Amygdala (tissue), 56 donors: Measurements from ENCODE around the gene DEGS1.

Source experiments
- DNase-seq, 56 donors: peaks; one replicate each; lab custom pipeline; 2025; lab: John Stamatoyannopoulos, UW

Gene DEGS1

GRCh38 chr1:224212618-224213061, 29.6 kb downstream of the DEGS1 start:
- no peak for DNase-seq

- no peak for DNase-seq
Observed at GRCh38 chr1:224213438-224214119, 30.5 kb downstream of the DEGS1 start.

- no peak for DNase-seq
Observed at GRCh38 chr1:224216382-224216781, 33.3 kb downstream of the DEGS1 start.

- no peak for DNase-seq
Observed at GRCh38 chr1:224217655-224218623, 34.9 kb downstream of the DEGS1 start.

- no peak for DNase-seq
Observed at GRCh38 chr1:224219011-224219611, 36.1 kb downstream of the DEGS1 start.

GRCh38 chr1:224219612-224220059, 36.6 kb downstream of the DEGS1 start:
- no peak for DNase-seq

- no peak for DNase-seq
Observed at GRCh38 chr1:224223819-224224714, 41.0 kb downstream of the DEGS1 start.

- DNase-seq = no peak
Observed at GRCh38 chr1:224226849-224227502, 43.9 kb downstream of the DEGS1 start.

- no peak for DNase-seq
Observed at GRCh38 chr1:224234017-224234416, 51.0 kb downstream of the DEGS1 start.

GRCh38 chr1:224235813-224236493, 52.9 kb downstream of the DEGS1 start:
- no peak for DNase-seq

GRCh38 chr1:224237119-224237881, 54.3 kb downstream of the DEGS1 start:
- no peak for DNase-seq

- no peak for DNase-seq
Observed at GRCh38 chr1:224238212-224238611, 55.2 kb downstream of the DEGS1 start.

GRCh38 chr1:224238756-224239155, 55.7 kb downstream of the DEGS1 start:
- peak in 5 of 56 donors; percentile 1 to 15 (median 3) for DNase-seq
